ENCODE data around the gene ZDHHC11B. TPM values are rescaled to one million over a fixed set of nuclear protein-coding genes. Genes with fewer than 3 reads are reported as not detected.
"Not testable (repeated sequence)": the region's sequence is repeated elsewhere in the genome, so short reads cannot be mapped to it uniquely, and the experiment has no call there.

Gene ZDHHC11B
- total and polyA plus RNA-seq, 2 of the 13 experiments (the other 11 are each of a cell fraction or from before 2014, with no cell fraction given), result 0.11 to 0.12 TPM

DNA sequence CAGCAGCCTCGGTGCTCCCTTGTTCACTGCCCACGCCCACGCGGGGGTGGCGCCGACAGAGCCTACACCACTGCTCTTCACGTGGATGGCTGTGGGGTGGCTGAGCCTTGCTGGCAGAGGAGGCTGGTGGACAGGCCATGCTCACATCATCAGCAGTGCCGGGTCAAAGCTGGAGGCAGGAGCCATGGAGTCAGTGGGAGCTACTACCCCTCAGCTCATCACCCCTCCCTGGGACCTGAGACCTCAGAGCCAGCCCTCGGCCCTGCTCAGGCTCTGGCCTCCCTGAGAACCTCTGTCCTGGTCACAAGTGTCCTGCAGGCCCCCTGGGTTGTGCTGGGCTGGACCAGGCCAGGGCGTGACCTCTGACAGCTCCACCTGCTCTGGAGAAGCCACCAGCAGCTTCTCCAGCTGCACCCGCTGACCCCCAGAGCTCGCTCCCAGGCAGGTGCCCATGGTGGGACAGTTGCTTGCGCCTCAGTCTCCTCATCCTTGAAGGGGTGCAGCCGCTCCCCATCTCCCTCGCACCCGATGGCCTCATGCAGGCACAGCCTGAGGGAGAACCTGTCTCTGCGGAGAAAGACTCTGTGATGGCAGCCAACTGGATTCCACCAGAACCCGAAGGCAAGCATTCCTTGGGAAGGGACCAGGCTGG is 9.5 kb downstream of the ZDHHC11B start:
- WGBS (ENCODE audit: low lambda C conversion rate), result 23% methylated on average over 12 of the region's 18 CpGs
- H3K27me3 ChIP-seq (ENCODE audit: control insufficient read depth in 1 of 2, insufficient read depth in 2 of 2, low read length in 2 of 2), result peaks cover 16 to 22% of the 10 kb centered on the region in 2 experiments
- POLR2A ChIA-PET; H3K27ac ChIP-seq (ENCODE audit: extremely low read length, insufficient read depth, low read length); H3K4me3 ChIP-seq (replicated peaks in 1 of 3; ENCODE audit: insufficient read depth in 1 of 3, low read depth in 2 of 3, low read length in 3 of 3); H4K20me1 ChIP-seq (ENCODE audit: insufficient read depth, low read length); H3K79me2 ChIP-seq (ENCODE audit: insufficient read depth, low read length); H2AFZ ChIP-seq (ENCODE audit: low read length); H3K4me1 ChIP-seq (ENCODE audit: insufficient read depth, low read length); H3K9me3 ChIP-seq (ENCODE audit: low read length); H3K36me3 ChIP-seq (replicated peaks in 1 of 2; ENCODE audit: control insufficient read depth in 1 of 2, insufficient read depth in 2 of 2, low read length in 2 of 2); ATAC-seq; BruUV-seq (replicated peaks); intact Hi-C loops (cut with micrococcal nuclease; ENCODE audit: unreplicated experiment); CTCF ChIA-PET (ENCODE audit: low intra/inter-chr PET ratio, low total read pairs); DNase-seq (ENCODE audit: low spot score); FAIRE-seq; H3K9ac ChIP-seq (ENCODE audit: insufficient read depth, low read depth, low read length); H3K4me2 ChIP-seq (ENCODE audit: low read depth, low read length): not testable (repeated sequence)
- in situ Hi-C loops (cut with HindIII; ENCODE audit: extremely low pct_ligation_motif_present, low pct_unique_long_range_greater_than_20kb), result loop anchor here (10.0 kb wide), 1 partner anchor 90 kb away; no protein-coding TSS in a partner anchor

DNA sequence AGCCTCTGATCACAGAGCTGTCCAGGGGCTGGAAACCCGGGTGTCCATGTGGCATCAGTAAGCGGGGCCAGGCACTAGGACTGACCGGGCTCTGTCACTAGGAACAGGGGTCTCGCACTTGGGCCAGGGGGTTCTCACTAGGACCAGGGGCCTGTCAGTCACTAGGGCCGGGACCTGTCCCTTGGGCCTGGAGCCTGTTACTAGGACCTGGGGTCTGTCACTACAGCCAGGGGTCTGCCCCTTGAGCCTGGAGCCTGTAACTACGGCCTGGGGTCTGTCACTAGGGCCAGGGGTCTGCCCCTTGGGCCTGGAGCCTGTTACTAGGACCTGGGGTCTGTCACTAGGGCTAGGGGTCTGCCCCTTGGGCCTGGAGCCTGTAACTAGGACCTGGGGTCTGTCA is 10.2 kb downstream of the ZDHHC11B start:
- 39% methylated on average over 2 of the region's 6 CpGs for WGBS (ENCODE audit: low lambda C conversion rate)
- H4K20me1 ChIP-seq (ENCODE audit: insufficient read depth, low read length); H3K79me2 ChIP-seq (ENCODE audit: insufficient read depth, low read length); intact Hi-C loops (cut with micrococcal nuclease; ENCODE audit: unreplicated experiment); H3K27ac ChIP-seq (ENCODE audit: extremely low read length, insufficient read depth, low read length); CTCF ChIA-PET (ENCODE audit: low intra/inter-chr PET ratio, low total read pairs); FAIRE-seq; H3K9ac ChIP-seq (ENCODE audit: insufficient read depth, low read depth, low read length); H3K9me3 ChIP-seq (ENCODE audit: low read length); BruUV-seq (replicated peaks); H3K4me3 ChIP-seq (replicated peaks in 1 of 3; ENCODE audit: insufficient read depth in 1 of 3, low read depth in 2 of 3, low read length in 3 of 3); H3K4me2 ChIP-seq (ENCODE audit: low read depth, low read length); POLR2A ChIA-PET; H2AFZ ChIP-seq (ENCODE audit: low read length); DNase-seq (ENCODE audit: low spot score); H3K36me3 ChIP-seq (replicated peaks in 1 of 2; ENCODE audit: control insufficient read depth in 1 of 2, insufficient read depth in 2 of 2, low read length in 2 of 2); H3K4me1 ChIP-seq (ENCODE audit: insufficient read depth, low read length); ATAC-seq: not testable (repeated sequence)
- in situ Hi-C loops (cut with HindIII; ENCODE audit: extremely low pct_ligation_motif_present, low pct_unique_long_range_greater_than_20kb), result loop anchor here (10.0 kb wide), 1 partner anchor 90 kb away; no protein-coding TSS in a partner anchor
- H3K27me3 ChIP-seq (ENCODE audit: control insufficient read depth in 1 of 2, insufficient read depth in 2 of 2, low read length in 2 of 2), result peaks cover 16 to 22% of the 10 kb centered on the region in 2 experiments
